Activated CD8-positive, alpha-beta memory T cell treated with anti-CD3 and anti-CD28 coated beads, Interleukin-2, amount 50 U/mL, for 1 hour (primary cell): ENCODE measurements around the gene CTSE.

Source experiments
- DNase-seq: peaks from one replicate; pipeline ENCODE4 v3.0.0-alpha.2; 2020; ENCODE audit errors: extremely low read depth

Gene CTSE

GRCh38 chr1:206049919-206050600 is 26.4 kb upstream of the CTSE start:
- DNase-seq, result no peak

DNA sequence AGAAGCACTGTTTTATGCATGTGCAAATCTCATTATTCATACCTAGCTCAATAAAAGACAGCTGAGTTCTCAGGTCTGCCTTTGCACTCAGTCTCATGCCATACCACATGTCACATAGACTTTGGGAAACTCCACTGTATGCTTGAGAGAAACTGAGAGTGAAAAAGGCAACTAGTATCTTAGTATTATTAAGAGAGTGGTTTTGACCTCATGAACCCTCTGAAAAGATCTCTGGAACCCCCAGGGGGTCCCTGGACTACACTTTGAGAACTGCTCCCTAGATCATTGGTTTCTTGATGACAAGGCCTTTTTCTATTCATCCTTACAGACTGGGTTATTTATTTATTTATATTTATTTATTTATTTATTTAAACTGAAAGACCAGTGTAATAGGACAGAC is 25.6 kb upstream of the CTSE start:
- DNase-seq, result no peak

- DNase-seq, result no peak
Observed at GRCh38 chr1:206048582-206048981, 24.9 kb upstream of the CTSE start.

GRCh38 chr1:206047271-206047670 is 23.6 kb upstream of the CTSE start:
- DNase-seq, result no peak

DNA sequence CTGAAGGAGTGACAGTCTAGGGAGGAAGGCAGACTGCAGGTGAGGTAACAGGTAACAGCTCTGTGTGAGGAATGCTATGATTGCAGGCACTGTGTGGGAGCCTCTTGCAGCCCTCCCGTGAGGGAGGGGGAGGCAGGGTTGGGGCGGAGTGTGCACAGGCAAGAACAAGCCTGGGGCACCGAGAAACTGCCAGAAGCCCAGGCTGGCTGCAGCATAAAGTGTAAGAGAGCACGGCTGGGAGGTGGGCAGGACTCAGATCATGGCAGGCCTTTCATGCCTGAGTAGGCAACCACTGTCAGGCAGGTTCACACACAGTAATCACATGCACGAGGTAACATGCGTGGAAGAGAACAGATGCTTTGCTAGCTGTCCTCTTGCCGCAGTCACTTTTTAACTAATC is 17.9 kb upstream of the CTSE start:
- DNase-seq, result no peak

GRCh38 chr1:206040328-206040727 is 16.6 kb upstream of the CTSE start:
- DNase-seq, result no peak

DNA sequence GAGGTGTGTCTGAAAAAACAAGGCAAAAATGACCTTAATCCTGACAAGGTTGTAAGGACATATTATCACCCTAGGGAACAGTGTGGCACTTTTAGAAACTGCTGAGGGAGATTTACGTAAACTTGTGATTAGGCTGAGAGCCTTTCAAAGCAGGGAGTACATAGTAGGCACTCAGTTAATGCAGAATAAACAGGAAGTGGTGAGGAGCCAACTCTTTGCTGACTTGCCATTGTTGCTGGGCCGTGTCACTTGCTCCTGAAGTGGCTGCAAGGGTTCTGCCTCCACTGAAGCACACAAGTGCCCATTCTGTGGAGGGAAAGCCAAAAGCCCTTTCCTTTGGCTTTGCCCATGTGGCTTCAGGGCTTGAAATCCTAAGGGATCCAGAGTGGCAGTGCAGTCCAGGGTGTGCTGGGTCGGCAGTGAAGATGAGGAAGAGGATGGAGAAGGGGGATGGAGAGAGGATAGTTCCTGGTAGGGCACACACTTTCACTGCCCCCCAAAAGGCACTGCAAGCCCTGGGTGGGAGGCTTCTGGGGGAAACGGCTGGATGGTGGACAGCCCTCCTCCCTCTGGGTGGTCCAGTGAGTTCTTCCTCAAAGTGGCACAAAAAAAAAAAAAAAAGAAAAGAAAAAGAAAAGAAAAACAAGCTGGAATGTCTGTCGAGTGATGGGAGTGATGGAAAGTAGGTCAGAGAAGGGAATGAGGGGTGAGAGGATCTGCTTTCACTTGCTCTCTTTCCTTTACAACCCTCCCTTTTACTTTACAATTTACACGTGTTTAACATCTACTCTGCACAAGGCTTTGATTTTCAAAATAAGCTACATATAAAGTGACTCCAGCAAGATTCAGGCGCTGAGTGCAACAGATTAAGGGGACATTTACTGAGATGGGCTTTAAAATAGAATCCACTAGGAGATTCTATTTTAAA is 15.6 kb upstream of the CTSE start:
- no peak for DNase-seq

GRCh38 chr1:206037581-206037980 is 13.9 kb upstream of the CTSE start:
- DNase-seq, result no peak

DNA sequence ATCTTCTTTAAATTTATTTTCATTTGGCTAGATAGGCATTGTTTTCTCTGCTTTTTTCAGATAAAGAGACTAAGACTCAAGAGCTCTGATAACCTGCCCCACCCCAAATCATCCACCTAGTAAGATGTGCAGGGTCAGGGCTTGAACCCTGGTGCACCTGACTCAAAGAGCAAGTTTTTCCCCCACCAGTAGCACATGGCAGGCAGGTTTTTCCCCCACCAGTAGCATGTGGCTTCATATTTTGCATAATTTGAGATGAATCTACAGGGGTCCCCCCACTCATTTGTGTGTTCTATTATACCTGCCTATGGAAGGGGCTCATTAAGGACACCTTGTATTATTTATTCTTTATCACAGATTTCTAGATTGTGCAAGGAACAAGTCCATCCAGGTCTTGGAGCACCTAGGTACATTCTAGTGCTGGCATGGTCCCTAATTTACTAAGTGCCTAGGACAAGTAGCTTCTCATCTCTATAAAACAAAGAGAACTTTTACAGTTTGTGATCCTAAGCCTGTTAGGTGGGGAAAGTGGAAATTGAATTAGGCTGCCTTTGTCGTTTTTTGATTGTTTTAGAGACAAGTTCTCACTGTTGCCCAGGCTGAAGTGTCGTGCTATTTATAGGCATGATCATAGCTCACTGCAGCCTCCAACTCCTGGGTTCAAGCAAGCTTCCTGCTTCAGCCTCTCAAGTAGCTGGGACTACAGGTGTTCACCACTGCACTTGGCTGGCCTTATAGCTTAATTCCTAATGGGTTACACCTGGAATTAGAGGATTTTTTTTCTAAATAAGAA is 13.2 kb upstream of the CTSE start:
- no peak for DNase-seq

DNA sequence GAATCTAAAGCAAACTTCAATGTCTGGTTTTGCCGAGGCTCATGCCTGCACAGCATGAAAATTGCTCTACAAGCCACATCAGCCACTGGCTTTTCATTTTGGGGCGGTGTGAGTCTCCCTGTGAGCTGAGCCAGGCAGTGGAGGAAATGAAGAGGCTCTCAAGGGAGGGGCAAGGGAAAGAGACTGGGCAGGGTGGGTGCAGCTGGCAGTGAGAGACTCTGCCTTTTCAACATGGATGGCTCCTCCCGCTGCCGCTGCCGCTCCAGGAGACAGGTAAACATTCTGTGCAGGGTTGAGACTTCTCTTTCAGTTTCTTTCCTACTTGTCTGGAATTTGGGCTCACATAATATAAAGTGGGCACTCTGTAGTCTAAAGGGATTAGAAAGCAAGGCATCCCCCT is 11.3 kb upstream of the CTSE start:
- DNase-seq, result no peak

- DNase-seq, result no peak
Observed at GRCh38 chr1:206032380-206033140, 8.9 kb upstream of the CTSE start.

DNA sequence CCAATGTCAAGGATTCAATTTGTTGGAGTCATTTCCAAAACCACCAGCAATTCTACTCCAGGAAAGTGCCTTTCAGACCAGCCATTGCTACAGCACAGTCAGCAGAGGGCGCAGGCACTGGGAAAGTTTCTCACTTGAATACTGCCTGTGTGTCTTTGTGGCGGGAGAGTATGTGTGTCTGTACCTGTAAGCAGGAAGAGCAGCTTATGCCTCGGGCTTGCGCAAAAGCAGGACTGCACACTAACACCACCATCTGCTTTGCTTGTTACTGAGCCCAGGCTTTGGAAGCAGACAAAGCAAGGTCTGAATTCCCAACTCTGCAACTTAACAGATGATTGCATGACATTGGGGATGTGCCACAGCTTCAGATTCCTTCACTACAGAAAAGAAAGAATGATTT is 7.0 kb upstream of the CTSE start:
- no peak for DNase-seq

DNA sequence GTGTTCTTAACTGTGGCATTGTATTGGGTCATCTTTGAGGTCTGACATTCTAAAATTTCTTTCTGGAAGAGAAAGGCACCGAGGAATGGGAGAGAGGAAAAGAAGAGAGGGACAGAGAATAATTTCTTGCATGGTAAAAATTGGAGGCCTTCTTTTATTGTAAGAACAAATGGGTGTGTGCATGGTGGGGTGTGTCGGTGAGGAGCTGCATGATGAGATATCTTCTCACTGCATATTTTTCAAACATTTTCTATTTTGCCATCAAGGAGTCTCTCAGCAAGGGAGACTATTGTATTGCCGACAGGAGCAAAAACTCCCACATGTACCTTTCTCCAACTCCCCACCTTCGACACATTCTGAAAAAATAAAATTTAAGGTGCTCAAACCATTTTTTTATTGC is 6.5 kb upstream of the CTSE start:
- no peak for DNase-seq

DNA sequence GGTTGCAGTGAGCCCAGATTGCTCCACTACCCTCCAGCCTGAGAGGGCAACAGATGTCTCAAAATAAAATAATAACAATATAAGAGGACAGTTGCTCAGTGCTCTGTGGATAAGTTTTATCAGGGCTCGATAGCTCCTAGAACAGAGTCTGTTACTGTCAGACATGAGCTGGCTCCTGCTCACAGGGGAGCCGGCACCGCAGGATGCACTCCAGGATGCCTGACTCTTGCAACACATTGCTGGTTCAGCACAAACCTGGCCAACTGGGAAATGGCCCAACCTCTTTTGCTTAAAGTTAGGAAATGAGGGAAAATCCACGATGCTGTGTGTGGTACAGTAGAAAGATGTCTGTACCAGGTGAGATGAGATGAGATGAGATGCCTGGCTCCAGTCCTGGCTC is 5.8 kb upstream of the CTSE start:
- DNase-seq, result no peak

GRCh38 chr1:206025283-206025820 is 1.7 kb upstream of the CTSE start:
- no peak for DNase-seq

GRCh38 chr1:206022766-206023165 is 929 bp downstream of the CTSE start:
- no peak for DNase-seq

GRCh38 chr1:206021626-206022365 is 1.9 kb downstream of the CTSE start:
- DNase-seq, result no peak

DNA sequence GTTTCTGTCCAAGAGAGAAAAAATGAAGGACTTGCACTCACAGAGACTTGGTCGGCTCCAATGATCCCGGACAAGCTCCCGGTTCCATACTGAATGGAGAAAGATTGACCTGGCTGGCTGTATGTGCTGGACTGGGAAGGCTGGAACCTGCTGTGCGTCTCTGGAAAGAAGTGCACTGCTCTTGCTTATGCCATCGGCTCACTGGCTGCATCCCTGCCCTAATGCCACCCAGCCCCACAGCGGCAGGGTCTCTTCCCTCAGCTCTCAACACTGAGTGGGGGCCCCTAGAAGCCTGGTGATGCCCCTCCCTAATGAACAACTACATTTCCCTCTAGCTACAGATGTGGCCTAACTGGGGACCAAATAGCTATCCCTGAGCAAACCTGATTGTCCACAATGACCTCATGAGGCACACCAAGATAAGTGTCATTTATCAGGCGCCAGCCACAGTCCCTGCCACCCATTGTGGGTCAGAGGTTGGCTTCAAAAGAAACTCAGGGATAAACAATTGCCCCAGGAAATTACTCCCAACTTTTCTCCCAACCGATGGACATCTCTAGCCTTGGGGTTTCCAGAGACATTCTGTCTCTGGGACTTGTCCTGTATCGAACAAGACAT is 2.6 kb downstream of the CTSE start:
- no peak for DNase-seq

- DNase-seq, result no peak
Observed at GRCh38 chr1:206020393-206021007, 3.2 kb downstream of the CTSE start.

GRCh38 chr1:206015071-206015470 is 8.6 kb downstream of the CTSE start:
- DNase-seq, result no peak
